GDM1 (cell line): ENCODE data around the gene ARPC3.
A peak's percentile ranks its signal among the peaks of the same experiment; 100 is the strongest.
"Not testable (repeated sequence)": the region's sequence is repeated elsewhere in the genome, so short reads cannot be mapped to it uniquely, and the experiment has no call there.

Source experiments
- DNase-seq: peaks from one replicate; lab custom pipeline; 2025; lab: John Stamatoyannopoulos, UW

Gene ARPC3

GRCh38 chr12:110449799-110450497, at the start of gene ARPC3:
Gene ARPC3, minus strand, starts transcription at chr12:110450337. Its CDS starts 77 bp downstream, at chr12:110450260.
- DNase-seq: peak; percentile 94

GRCh38 chr12:110498984-110499706, 49.0 kb upstream of the ARPC3 start:
- DNase-seq: no peak

DNA sequence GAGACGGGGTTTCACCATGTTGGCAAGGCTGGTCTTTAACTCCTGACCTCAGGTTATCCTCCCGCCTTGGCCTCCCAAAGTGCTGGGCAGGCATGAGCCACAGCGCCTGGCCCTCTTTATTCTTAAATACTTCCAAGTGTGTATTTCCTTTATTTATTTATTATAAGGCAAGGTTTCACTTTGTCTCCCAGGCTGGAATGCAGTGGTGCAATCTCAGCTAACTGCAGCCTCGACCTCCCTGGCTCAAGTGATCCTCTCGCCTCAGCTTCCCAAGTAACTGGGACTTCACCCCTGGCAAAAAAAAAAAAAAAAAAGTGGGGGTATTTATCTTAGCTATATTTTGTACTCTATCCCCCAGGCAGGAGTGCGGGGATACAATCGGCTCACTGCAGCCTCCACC, 25.3 kb upstream of the ARPC3 start:
- DNase-seq: no peak

DNA sequence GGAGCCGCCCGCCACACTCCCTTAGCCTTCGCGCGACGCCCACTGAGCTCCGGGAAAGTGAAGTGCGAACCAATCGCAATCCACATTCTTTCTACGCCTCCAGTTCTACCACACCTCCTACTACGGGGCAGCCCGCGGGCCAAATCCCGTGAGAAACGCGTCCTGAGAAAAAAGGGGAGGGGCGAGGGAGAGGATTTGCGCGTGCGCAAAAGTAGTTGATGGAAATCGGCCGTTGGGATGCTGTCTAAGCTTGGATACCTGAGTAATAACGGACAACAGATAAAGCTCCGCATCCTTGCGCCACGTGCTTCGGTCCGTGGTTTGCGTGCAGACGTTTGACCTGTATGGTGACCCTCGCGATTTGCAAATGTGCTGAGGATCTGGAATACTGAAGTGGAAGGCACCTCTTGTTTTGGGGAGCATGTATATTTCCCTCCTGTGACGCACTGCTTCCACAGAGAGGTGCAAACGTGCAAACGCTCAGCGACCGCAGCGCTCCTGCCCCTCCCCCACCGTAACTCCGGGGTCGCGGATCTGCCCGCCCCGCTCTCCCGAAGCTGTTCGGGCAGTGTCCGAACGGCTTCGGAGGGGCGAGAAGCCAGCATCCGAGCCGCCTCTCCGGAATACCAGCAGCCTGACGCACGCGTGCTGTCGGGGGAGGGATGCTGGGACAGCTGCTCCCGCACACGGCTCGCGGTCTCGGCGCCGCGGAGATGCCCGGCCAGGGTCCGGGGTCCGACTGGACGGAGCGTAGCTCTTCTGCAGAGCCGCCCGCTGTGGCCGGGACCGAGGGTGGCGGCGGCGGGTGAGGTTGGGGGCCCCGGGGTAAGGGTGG, 18.3 kb upstream of the ARPC3 start, which contains the start of the genes FAM216A and GPN3:
FAM216A (plus strand) TSS at position 632 of the 835 bp plus-strand sequence; CDS start at position 663, 31 bp downstream.
GPN3 (minus strand) TSS at position 44 of the 835 bp plus-strand sequence. CDS start 54 bp downstream, outside the sequence.
- DNase-seq: peak; percentile 96

DNA sequence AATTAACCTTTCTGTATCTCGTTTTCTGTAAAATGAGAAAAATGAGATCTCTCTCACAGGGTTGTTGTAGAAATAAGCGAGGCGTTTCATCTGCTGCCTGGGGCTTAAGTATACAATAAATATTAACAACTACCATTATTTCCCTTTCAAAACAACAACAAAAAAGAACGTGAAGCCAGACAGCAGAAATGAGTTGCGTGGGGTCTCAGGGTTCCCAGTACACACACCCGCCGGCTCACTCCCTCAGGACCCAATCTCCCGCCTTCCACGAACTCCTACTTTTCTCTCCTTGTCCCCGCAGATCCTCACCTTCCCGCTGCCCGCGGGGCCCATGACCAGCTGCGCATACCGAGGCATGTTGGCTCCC, 17.7 kb upstream of the ARPC3 start:
- DNase-seq: no peak

- no peak for DNase-seq
Observed at GRCh38 chr12:110466791-110467190, 16.7 kb upstream of the ARPC3 start.

- DNase-seq: not testable (repeated sequence)
Observed at GRCh38 chr12:110465765-110466164, 15.6 kb upstream of the ARPC3 start.

DNA sequence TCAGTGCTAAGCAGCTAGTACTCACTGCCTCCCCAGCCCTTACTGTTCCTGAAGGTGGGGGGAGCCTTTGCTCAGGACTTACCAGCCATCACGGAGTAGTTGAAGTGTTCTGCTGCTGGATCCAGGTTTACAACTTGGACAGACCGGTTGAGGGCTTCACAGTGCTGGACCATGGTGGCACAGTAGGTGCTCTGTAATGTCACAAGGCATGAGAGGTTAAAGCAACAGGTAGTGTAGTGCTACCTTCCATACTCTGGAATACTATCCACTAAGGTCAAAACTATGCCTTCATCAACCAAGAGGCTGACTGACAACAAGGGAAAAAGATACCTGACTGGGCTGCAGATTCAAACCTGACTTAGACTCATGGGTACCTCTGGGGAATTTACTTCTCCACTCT, 14.9 kb upstream of the ARPC3 start:
- no peak for DNase-seq

GRCh38 chr12:110461189-110461588, 11.1 kb upstream of the ARPC3 start:
- not testable (repeated sequence) for DNase-seq

- no peak for DNase-seq
Observed at GRCh38 chr12:110458756-110459155, 8.6 kb upstream of the ARPC3 start.

GRCh38 chr12:110453569-110454296, 3.6 kb upstream of the ARPC3 start:
- no peak for DNase-seq

- no peak for DNase-seq
Observed at GRCh38 chr12:110451263-110451662, 1.1 kb upstream of the ARPC3 start.

DNA sequence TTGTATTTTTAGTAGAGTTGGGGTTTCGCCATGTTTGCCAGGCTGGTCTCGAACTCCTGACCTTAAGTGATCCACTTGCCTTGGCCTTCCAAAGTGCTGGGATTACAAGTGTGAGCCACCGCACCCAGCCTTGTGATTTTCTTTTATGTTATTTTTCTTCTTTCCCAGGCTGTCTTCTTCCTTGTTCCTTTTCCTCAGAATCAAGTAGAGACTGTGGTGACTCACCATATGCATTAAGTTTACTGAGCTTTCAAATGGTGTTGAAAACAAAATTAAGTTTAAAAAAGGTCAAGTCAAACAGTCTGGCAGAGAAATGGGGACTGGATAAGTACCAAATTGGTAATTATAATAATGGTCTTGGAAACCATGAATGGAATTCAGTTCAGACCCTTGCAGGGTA, 5.7 kb downstream of the ARPC3 start:
- DNase-seq: no peak

GRCh38 chr12:110436231-110436630, 13.9 kb downstream of the ARPC3 start:
- no peak for DNase-seq

GRCh38 chr12:110431957-110432587, 18.1 kb downstream of the ARPC3 start:
- DNase-seq: no peak

DNA sequence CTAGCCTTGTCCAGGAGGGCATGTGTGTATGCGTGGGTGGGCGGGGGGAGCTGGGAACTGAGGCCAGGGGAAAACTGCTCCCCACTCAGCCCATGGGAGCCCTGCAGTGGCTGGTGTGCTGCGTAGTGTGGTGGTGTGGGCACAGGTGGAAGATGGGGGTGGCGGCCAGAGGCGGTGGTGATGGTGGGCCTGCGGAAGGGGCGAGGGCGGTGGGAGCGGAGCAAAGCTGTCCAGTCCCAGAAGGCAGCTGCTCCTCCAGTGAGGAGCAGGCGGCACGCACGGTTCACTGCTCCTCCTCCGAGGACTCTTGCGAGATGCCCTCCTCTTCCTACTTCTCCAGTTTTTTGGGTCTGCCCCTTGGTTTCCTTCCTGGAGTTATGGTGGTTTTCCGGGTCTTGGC, 20.5 kb downstream of the ARPC3 start:
- not testable (repeated sequence) for DNase-seq

DNA sequence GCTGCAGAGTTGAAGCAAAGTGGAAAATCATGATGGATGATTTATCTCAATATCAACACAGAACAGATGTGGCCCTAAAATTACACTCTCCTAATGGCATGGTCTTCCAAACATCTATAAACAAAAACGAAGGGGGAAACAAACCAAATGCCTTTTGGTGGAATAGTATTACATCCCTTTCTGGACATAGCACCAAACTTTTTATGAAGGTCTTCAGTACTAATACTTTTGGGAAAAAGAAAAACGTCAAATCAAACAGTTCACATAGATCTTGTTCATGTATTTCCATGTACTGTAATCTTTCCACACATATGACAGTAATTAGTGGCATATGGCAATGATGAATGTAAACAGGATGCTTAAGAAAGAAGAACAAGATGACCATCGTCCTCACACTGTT, 23.7 kb downstream of the ARPC3 start:
- DNase-seq: no peak

GRCh38 chr12:110424237-110424636, 25.9 kb downstream of the ARPC3 start:
- DNase-seq: no peak

DNA sequence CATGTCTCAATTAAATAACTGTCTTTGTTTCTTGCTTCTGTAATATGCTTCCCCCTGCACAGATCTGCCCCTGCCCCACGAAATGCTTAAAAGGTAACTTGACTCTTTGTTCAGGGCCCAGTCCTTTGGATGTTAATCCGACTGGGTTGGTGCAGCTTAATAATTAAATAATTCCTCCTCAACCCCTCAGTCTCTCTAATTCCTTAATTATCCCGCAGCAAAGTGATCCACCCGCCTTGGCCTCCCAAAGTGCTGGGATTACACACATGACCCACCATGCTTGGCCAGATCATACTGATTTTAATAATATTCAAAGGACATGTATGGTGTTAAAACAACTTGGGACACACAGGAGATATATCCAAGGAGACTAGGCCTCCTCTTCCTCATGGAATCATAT, 28.4 kb downstream of the ARPC3 start:
- DNase-seq: no peak

GRCh38 chr12:110421159-110421661, 28.9 kb downstream of the ARPC3 start:
- DNase-seq: no peak

DNA sequence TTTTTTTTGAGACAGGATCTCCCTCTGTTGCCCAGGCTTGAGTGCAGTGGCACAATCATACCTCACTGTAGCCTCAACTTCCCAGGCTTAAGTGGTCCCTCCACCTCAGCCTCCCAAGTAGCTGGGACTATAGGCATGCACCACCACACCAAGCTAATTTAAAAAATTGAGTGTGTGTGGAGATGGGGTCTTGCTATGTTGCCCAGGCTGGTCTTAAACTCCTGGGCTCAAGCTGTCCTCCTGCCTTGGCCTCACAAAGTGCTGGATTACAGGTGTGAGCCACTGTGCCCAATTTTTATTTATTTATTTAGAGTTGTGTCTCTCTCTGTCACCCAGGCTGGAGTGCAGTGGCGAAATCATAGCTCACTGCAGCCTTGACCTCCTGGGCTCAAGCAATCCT, 29.5 kb downstream of the ARPC3 start:
- DNase-seq: not testable (repeated sequence)
